HepG2 (cell line): ENCODE results near the gene GDPD1. TPM values are rescaled to one million over a fixed set of nuclear protein-coding genes. Genes with fewer than 3 reads are reported as not detected.
A peak's percentile ranks its signal among the peaks of the same experiment; 100 is the strongest.

Source experiments
- DDIT3 ChIP-seq: sonication (generic); formaldehyde crosslinking; IDR thresholded peaks from 2 replicates; pipeline ENCODE4 v1.4.0; 2020; ENCODE audit warnings: mild to moderate bottlenecking, missing genetic modification reagents
- DRAP1 ChIP-seq: IDR thresholded peaks from 2 replicates; pipeline ENCODE4 v1.6.1; 2016; ENCODE audit warnings: missing genetic modification reagents, missing compliant biosample characterization
- E2F1 ChIP-seq: sonication (generic); formaldehyde crosslinking; IDR thresholded peaks from 2 replicates; pipeline ENCODE4 v1.5.0; 2020; ENCODE audit warnings: missing genetic modification reagents
- HNF4G ChIP-seq, 2 experiments: sonication (generic) in 1 of 2; formaldehyde crosslinking in 1 of 2; IDR thresholded peaks; 2 replicates each; pipeline versions ENCODE4 v1.4.0 to v1.6.1; 2011 to 2020; ENCODE audit warnings: borderline replicate concordance in 2 of 2, low read depth in 2 of 2, mild to moderate bottlenecking in 2 of 2, low read length in 1 of 2, missing genetic modification reagents in 1 of 2, moderate library complexity in 1 of 2
- HOXA7 ChIP-seq: sonication (generic); formaldehyde crosslinking; IDR thresholded peaks from 2 replicates; pipeline ENCODE4 v1.8.1; 2022; ENCODE audit warnings: mild to moderate bottlenecking, missing genetic modification reagents, moderate library complexity
- ISL2 ChIP-seq: sonication (generic); formaldehyde crosslinking; IDR thresholded peaks from 2 replicates; pipeline ENCODE4 v1.5.0; 2020; ENCODE audit warnings: missing genetic modification reagents
- KDM3A ChIP-seq: IDR thresholded peaks from 2 replicates; pipeline ENCODE4 v1.6.1; 2018; ENCODE audit warnings: low read depth, missing compliant biosample characterization
- MTA1 ChIP-seq: sonication (generic); formaldehyde crosslinking; IDR thresholded peaks from 2 replicates; pipeline ENCODE4 v1.4.0; 2020; ENCODE audit warnings: missing genetic modification reagents, mild to moderate bottlenecking, borderline replicate concordance
- NFE2L1 ChIP-seq: sonication (generic); formaldehyde crosslinking; IDR thresholded peaks from 2 replicates; pipeline ENCODE4 v1.4.0; 2020; ENCODE audit warnings: missing genetic modification reagents, mild to moderate bottlenecking, borderline replicate concordance
- PAF1 ChIP-seq: IDR thresholded peaks from 2 replicates; pipeline ENCODE4 v1.6.1; 2016; ENCODE audit warnings: missing genetic modification reagents, missing compliant biosample characterization
- PCBP1 ChIP-seq: fragments of 200-400 bp; formaldehyde crosslinking; IDR thresholded peaks from 2 replicates; pipeline ENCODE4 v1.6.1; 2017; ENCODE audit warnings: mild to moderate bottlenecking, low read depth, low read length, borderline replicate concordance
- RNF2 ChIP-seq: fragments of 450-650 bp; conservative IDR thresholded peaks from 2 replicates; pipeline ENCODE4 v1.6.1; 2016; ENCODE audit warnings: low read depth
- ZBTB2 ChIP-seq: sonication (generic); formaldehyde crosslinking; IDR thresholded peaks from 2 replicates; pipeline ENCODE4 v1.8.0; 2022; ENCODE audit warnings: low read depth, missing genetic modification reagents
- ZBTB39 ChIP-seq: sonication (generic); formaldehyde crosslinking; IDR thresholded peaks from 2 replicates; pipeline ENCODE4 v1.5.0; 2020; ENCODE audit warnings: missing genetic modification reagents
- ZBTB49 ChIP-seq: sonication (generic); formaldehyde crosslinking; IDR thresholded peaks from 2 replicates; pipeline ENCODE4 v1.4.0; 2020; ENCODE audit warnings: missing genetic modification reagents, borderline replicate concordance
- ZNF567 ChIP-seq: sonication (generic); formaldehyde crosslinking; IDR thresholded peaks from 2 replicates; pipeline ENCODE4 v1.8.1; 2023; ENCODE audit warnings: mild to moderate bottlenecking, missing genetic modification reagents, borderline replicate concordance
- polyA plus RNA-seq, 8 experiments: library from polyadenylated mRNA; depleted of rRNA in 3 of 8; stranded (reverse) in 7 of 8; unstranded in 1 of 8; fragments of >200 nt; fragmentation: Illumina TruSeq in 4 of 8; extraction: Trizol in 4 of 8; gene quantifications; 2 replicates each; pipeline versions ENCODE4 v1.2.1 to v1.2.3, GENCODE V29; 2011 to 2016; ENCODE audit warnings: low read depth in 4 of 8, missing spikeins in 1 of 8, mixed read lengths in 1 of 8; ENCODE audit not compliant: insufficient read depth in 1 of 8
- total RNA-seq, 5 experiments: library from RNA; depleted of rRNA; stranded (reverse); fragments of >200 nt; fragmentation: Illumina TruSeq; extraction: Trizol; gene quantifications; 2 replicates each; pipeline ENCODE4 v1.2.3, GENCODE V29; 2016; ENCODE audit warnings: low read depth in 1 of 5

The GDPD1 gene
- total and polyA plus RNA-seq, 2 of the 13 experiments (the other 11 are each of a cell fraction or from before 2014, with no cell fraction given) = 6.0 to 7.7 TPM

- TF ChIP-seq ZBTB2 (CRISPR knock-in tag) = no peak
- TF ChIP-seq KDM3A (CRISPR knock-in tag) = peak; percentile 83; the same call in 1 of the 2 replicates
- 0 out of 2 replicates have a peak, but pooled peaks have one; percentile 77 for TF ChIP-seq NFE2L1
- TF ChIP-seq ZBTB49 = no peak
- no peak for TF ChIP-seq HOXA7 (CRISPR knock-in tag)
- TF ChIP-seq MTA1 = peak; percentile 73; the same call in 1 of the 2 replicates
- TF ChIP-seq RNF2 = no peak
- no peak for TF ChIP-seq DDIT3 (CRISPR knock-in tag)
- TF ChIP-seq E2F1 (CRISPR knock-in tag) = no peak
- TF ChIP-seq ISL2 (CRISPR knock-in tag) = no peak
- TF ChIP-seq HNF4G (IDR thresholded peaks at IDR 0.05; ENCODE audit: borderline replicate concordance, low read depth, low read length) = peak; percentile 30; the same call in 1 of the 2 replicates
- TF ChIP-seq HNF4G (CRISPR knock-in tag; IDR thresholded peaks at IDR 0.05; ENCODE audit: borderline replicate concordance, low read depth) = peak; percentile 36; the same call in 1 of the 2 replicates
- no peak for TF ChIP-seq ZBTB39 (CRISPR knock-in tag)
- peak; percentile 88 for TF ChIP-seq DRAP1 (CRISPR knock-in tag)
- TF ChIP-seq PCBP1 = no peak
- TF ChIP-seq ZNF567 (CRISPR knock-in tag) = peak; percentile 57; the same call in 1 of the 2 replicates
- no peak for TF ChIP-seq PAF1 (CRISPR knock-in tag)
Measured at GRCh38 chr17:59220328-59221158, at the start of gene GDPD1 (continued).
